ENCODE results near the gene ST7.

DNA sequence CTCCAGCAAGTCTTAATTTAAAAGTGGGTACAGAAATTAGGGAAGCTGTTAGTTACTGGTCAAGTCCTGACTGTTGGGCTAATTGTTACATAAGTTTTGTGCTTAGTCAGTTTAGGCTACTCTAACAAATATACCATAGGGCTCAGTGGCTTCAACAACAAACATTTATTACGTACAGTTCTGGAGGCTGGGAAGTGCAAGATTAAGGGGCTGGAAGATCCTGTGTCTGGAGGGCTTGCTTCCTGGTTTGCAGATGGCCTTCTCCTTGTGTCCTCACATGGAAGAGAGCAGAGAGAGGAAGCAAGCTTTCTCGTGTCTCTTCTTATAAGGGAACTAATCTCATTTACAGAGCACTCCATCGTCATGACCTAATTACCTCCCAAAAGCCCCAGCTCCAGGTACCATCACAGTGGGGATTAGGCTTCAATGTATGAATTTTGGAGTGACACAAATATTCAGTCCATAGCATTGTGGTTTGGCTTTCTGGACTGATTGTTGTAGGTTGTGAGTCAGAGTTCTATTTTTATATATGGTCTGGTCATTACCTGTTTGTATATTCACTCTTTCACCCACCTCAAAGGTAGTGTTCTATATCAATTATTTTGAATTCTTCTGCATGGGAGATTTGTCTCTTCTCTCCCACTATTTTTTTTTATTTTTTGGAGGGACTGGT is 17.1 kb downstream of the ST7 start:
- TF ChIP-seq ATF1 (CRISPR knock-in tag; IDR thresholded peaks at IDR 0.05) (no peak), IRF2 (CRISPR knock-in tag; IDR thresholded peaks at IDR 0.05; ENCODE audit: borderline replicate concordance, low read depth) (no peak), SP1 (CRISPR knock-in tag; conservative IDR thresholded peaks at IDR 0.05) (no peak)
- TF ChIP-seq, protein P1, sequence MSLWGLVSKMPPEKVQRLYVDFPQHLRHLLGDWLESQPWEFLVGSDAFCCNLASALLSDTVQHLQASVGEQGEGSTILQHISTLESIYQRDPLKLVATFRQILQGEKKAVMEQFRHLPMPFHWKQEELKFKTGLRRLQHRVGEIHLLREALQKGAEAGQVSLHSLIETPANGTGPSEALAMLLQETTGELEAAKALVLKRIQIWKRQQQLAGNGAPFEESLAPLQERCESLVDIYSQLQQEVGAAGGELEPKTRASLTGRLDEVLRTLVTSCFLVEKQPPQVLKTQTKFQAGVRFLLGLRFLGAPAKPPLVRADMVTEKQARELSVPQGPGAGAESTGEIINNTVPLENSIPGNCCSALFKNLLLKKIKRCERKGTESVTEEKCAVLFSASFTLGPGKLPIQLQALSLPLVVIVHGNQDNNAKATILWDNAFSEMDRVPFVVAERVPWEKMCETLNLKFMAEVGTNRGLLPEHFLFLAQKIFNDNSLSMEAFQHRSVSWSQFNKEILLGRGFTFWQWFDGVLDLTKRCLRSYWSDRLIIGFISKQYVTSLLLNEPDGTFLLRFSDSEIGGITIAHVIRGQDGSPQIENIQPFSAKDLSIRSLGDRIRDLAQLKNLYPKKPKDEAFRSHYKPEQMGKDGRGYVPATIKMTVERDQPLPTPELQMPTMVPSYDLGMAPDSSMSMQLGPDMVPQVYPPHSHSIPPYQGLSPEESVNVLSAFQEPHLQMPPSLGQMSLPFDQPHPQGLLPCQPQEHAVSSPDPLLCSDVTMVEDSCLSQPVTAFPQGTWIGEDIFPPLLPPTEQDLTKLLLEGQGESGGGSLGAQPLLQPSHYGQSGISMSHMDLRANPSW (CRISPR knock-in tag; conservative IDR thresholded peaks at IDR 0.05; ENCODE audit: low read depth): no peak
- TF ChIP-seq, protein P2, sequence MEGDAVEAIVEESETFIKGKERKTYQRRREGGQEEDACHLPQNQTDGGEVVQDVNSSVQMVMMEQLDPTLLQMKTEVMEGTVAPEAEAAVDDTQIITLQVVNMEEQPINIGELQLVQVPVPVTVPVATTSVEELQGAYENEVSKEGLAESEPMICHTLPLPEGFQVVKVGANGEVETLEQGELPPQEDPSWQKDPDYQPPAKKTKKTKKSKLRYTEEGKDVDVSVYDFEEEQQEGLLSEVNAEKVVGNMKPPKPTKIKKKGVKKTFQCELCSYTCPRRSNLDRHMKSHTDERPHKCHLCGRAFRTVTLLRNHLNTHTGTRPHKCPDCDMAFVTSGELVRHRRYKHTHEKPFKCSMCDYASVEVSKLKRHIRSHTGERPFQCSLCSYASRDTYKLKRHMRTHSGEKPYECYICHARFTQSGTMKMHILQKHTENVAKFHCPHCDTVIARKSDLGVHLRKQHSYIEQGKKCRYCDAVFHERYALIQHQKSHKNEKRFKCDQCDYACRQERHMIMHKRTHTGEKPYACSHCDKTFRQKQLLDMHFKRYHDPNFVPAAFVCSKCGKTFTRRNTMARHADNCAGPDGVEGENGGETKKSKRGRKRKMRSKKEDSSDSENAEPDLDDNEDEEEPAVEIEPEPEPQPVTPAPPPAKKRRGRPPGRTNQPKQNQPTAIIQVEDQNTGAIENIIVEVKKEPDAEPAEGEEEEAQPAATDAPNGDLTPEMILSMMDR (IDR thresholded peaks at IDR 0.05): no peak
- TF ChIP-seq, protein P3, sequence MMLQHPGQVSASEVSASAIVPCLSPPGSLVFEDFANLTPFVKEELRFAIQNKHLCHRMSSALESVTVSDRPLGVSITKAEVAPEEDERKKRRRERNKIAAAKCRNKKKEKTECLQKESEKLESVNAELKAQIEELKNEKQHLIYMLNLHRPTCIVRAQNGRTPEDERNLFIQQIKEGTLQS (CRISPR knock-in tag; conservative IDR thresholded peaks at IDR 0.05): no peak
- TF ChIP-seq, protein P4, sequence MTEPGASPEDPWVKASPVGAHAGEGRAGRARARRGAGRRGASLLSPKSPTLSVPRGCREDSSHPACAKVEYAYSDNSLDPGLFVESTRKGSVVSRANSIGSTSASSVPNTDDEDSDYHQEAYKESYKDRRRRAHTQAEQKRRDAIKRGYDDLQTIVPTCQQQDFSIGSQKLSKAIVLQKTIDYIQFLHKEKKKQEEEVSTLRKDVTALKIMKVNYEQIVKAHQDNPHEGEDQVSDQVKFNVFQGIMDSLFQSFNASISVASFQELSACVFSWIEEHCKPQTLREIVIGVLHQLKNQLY (CRISPR knock-in tag; IDR thresholded peaks at IDR 0.05): no peak
- TF ChIP-seq, protein P5, sequence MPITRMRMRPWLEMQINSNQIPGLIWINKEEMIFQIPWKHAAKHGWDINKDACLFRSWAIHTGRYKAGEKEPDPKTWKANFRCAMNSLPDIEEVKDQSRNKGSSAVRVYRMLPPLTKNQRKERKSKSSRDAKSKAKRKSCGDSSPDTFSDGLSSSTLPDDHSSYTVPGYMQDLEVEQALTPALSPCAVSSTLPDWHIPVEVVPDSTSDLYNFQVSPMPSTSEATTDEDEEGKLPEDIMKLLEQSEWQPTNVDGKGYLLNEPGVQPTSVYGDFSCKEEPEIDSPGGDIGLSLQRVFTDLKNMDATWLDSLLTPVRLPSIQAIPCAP (CRISPR knock-in tag; IDR thresholded peaks at IDR 0.05): no peak

Data from WTC11 (cell line).